NCI-H1048 (cell line): ENCODE data around the gene STX8.
"Not testable (repeated sequence)": the region's sequence is repeated elsewhere in the genome, so short reads cannot be mapped to it uniquely, and the experiment has no call there.

Experiments used
- DNase-seq: peaks from one replicate; lab custom pipeline; 2025; lab: John Stamatoyannopoulos, UW

STX8 gene

DNA sequence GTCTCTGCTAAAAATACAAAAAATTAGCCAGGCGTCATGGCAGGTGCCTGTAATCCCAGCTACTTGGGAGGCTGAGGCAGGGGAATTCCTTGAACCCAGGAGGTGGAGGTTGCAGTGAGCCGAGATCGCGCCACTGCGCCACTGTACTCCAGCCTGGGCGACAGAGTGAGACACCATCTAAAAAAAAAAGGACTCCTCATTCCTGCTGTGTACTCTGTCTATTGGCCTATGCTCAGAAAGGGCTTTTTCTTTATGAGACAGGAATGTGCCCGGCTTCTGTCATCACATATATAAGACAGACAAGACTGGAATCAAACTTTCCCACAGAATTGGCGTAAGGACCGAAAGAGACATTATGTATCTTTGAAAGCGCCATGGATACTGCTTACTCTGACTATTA lies 236.1 kb downstream of the STX8 start:
- not testable (repeated sequence) for DNase-seq

GRCh38 chr17:9336817-9337216 lies 238.8 kb downstream of the STX8 start:
- DNase-seq, result no peak

- DNase-seq, result no peak
These were observed 240.8 kb downstream of the STX8 start for GRCh38 chr17:9334536-9335446.

- DNase-seq, result no peak
These were observed 243.5 kb downstream of the STX8 start for GRCh38 chr17:9332132-9332494.

DNA sequence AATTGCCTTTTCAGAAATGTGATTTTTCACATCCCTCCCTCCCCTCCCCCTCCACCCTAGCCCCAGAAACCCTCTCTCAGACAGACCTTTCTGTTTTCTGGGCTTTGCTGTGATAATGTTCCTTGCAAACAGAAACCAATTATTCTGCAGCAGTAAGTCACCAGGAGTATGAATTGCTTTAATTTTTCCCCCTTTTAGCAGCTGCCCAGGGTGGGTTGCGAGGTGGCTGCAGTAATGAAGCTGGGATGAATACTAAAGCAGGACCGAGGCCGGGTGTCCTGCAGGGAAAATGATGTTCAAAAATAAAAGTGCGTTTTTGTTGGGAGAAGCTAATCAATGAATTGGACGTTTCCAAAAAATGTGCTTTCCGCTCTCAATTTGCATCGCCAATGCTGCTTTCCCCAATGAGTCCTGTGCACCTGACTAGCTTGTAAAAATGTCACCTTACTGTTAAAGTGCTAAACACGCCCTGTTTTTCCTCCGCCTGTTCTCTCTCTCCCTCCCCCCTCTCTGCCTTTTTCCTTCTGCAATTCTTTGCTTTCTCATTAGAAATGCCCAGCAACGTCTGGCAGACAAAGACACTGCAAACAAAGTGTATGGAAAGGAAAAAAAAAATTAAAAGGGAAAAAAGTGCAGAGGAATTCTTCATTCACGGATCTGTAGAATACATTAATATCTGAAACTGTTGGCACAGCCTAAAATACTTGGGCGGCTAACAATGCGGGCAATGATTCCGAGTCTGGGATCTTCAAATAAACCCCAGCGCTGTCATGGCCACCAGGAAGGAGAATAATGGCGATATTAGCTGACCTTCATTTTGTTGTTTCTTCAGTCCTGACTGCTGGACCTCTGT lies 244.1 kb downstream of the STX8 start:
- no peak for DNase-seq

GRCh38 chr17:9330611-9331271 lies 244.9 kb downstream of the STX8 start:
- DNase-seq, result no peak

- no peak for DNase-seq
These were observed 245.5 kb downstream of the STX8 start for GRCh38 chr17:9330141-9330540.

- no peak for DNase-seq
These were observed 246.2 kb downstream of the STX8 start for GRCh38 chr17:9329251-9329921.

DNA sequence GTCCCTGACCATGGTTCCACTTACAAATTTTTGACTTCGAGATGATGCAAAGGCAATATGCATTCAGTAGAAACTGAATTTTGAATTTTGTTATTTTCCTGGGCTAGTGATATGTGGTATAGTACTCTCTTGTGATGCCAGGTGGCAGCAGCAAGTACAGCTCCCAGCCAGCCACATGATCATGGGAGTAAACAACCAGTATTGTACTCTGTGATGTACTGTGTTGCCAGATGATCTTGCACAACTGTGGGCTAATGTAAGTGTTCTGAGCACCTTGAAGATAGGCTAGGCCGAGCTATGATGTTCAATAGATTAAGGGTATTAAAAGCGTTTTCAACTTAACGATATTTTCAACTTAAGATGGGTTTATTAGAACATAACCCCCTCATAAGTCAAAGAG lies 250.8 kb downstream of the STX8 start:
- DNase-seq, result no peak

- DNase-seq, result no peak
These were observed 253.3 kb downstream of the STX8 start for GRCh38 chr17:9322326-9322725.

GRCh38 chr17:9321890-9322289 lies 253.7 kb downstream of the STX8 start:
- DNase-seq, result no peak

- no peak for DNase-seq
These were observed 260.3 kb downstream of the STX8 start for GRCh38 chr17:9315360-9315759.

DNA sequence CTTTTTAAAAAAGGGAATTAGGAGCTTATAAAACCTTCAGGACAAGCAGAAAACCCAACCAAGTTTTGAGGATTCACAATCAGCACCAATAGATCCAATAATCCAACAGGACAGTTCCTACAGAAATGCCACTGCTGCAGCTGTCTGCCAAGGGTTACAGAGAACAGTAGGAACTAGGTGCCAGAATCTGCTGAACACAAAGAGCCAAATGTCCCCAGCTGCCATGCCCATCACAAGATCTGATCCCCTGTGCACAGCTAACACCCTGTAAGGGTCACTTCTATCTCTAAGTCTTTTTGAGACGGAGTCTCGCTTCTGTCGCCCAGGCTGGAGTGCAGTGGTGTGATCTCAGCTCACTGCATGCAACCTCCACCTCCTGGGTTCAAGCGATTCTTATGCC lies 262.3 kb downstream of the STX8 start:
- DNase-seq, result no peak

DNA sequence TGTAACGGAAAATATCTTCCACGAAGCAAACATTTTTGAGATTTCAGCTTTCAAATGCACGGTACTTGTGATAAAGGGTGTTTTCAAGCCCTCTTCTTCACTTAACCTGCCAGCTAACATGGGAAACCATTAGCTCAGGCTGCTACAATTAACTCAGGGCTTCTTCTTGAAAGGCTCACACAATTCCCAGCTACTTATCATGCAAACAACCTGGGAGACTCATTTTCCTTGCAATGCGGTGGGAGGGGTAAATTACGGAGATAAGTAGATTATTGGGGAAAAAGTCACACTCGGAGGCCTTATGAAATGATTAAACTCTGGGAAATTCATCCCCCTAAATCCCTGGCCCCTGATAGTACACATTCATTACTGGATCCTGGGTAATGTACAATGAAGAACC lies 266.4 kb downstream of the STX8 start:
- DNase-seq, result no peak

DNA sequence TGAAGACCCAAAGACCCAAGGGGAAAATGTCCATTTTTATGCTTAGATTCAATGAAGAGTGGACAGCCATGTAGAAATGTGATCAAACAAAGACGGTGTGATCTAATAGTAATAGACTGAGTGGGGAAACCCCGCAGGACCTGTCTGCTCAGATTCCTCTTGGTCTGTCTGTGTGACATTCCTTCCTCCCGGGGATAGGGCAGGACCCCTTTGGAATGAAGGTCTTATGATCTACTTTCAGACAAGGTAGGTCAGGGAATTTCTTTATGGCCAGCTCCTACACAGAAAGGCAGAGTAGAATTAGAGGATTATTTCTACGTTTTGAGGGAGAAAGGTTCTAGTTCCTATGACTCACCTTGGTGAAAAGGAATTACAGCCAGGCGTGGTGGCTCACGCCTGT lies 267.6 kb downstream of the STX8 start:
- DNase-seq, result no peak

DNA sequence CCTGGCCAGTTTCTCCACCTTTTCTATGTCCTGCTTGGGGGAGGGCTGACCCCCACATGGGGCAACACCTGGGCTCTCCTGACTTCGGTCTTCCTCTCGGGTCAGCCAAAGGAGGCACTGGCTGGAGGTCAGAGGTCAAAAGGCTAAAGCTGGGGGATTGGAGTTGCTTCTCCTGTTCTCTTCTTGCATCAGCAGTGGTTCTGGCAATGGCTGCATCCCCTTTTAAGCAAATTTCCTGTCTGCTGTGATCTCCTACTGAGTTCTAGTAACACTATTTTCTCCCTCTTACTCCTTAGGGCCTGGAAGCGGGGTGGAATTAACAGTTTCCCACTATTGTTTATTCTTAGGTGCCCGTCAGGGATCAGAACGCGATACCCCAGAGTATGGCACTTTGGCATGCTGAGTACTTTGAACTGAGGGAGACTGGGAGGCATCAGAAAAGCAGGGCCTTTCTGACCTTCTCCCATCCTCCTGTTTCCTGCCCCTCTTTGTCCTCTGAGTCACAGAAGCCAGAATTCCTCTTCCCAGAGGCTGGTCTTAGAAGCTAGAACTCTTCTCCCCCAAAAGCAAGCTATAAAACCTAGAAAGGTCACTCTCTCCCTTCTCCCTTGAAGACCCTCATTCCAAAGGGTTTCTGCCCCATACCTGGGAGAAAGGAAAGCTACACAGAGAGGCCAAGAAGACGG lies 268.2 kb downstream of the STX8 start:
- no peak for DNase-seq

GRCh38 chr17:9306086-9306485 lies 269.5 kb downstream of the STX8 start:
- no peak for DNase-seq

GRCh38 chr17:9299695-9300094 lies 275.9 kb downstream of the STX8 start:
- no peak for DNase-seq

GRCh38 chr17:9298776-9299295 lies 276.8 kb downstream of the STX8 start:
- DNase-seq, result no peak

- DNase-seq, result no peak
These were observed 277.5 kb downstream of the STX8 start for GRCh38 chr17:9298135-9298534.

DNA sequence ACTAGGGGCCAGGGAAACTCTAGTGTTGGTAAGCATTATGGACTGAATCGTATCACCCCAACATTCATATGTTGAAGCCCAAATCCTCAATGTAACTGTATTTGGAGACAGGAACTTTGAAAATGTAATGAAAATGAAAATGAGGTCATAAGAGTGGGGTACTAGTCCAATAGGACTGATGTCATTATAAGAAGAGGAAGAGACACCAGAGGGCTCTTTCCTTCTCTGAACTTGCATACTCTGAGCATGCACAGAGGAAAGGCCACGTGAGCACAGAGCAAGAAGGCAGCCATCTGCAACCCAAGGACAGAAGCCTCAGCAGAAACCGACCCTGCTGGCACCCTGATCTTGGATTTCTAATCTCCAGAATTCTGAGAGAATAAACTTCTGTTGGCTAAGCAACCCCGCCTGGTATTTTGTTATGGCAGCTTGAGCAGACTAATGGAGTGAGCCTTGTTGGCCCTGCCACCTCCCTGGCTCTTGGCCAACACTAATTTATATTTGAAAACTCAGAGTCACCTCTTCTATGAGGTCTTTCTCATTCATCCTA lies 280.9 kb downstream of the STX8 start:
- no peak for DNase-seq
